WI38 (cell line): ENCODE data around the gene TOP1.

ENCODE experiments used
- H3K4me3 ChIP-seq: 2 replicates; pipeline ENCODE4 v1.5.1; 2011; ENCODE audit warnings: low read depth, mild to moderate bottlenecking, control low read depth, low read length
- CTCF ChIP-seq: IDR thresholded peaks from 2 replicates; pipeline ENCODE4 v1.5.1; 2012; ENCODE audit warnings: low read depth, mild to moderate bottlenecking, control low read depth, low read length

TOP1 gene

GRCh38 chr20:41160686-41161085 lies 132.1 kb downstream of the TOP1 start:
- no peak overlapping the region for H3K4me3 ChIP-seq
- no peak for TF ChIP-seq CTCF

- no peak for TF ChIP-seq CTCF
- no peak overlapping the region for H3K4me3 ChIP-seq
Observed at GRCh38 chr20:41161886-41162285, 133.3 kb downstream of the TOP1 start.

- TF ChIP-seq CTCF = no peak
- no peak overlapping the region for H3K4me3 ChIP-seq
Observed at GRCh38 chr20:41162396-41162795, 133.8 kb downstream of the TOP1 start.

- no peak for TF ChIP-seq CTCF
- H3K4me3 ChIP-seq = no peak overlapping the region
Observed at GRCh38 chr20:41163821-41164220, 135.2 kb downstream of the TOP1 start.

- TF ChIP-seq CTCF = no peak
Observed at GRCh38 chr20:41165001-41165882, 136.6 kb downstream of the TOP1 start.

GRCh38 chr20:41166201-41167117 lies 137.8 kb downstream of the TOP1 start:
- H3K4me3 ChIP-seq = no peak overlapping the region
- TF ChIP-seq CTCF = no peak

More at GRCh38 chr20:41165001-41165882, 136.6 kb downstream of the TOP1 start:
- H3K4me3 ChIP-seq = no peak overlapping the region

GRCh38 chr20:41167118-41167470 lies 138.5 kb downstream of the TOP1 start:
- TF ChIP-seq CTCF = no peak
- no peak overlapping the region for H3K4me3 ChIP-seq
